Sigmoid colon (tissue), 4 donors: ENCODE measurements around the gene RAB12.

Experiments
- CTCF ChIP-seq, 4 experiments: fragments of 450-650 bp in 3 of 4; fragments of 200-600 bp in 1 of 4; IDR thresholded peaks; one replicate each; pipeline ENCODE4 v1.5.1; 2016 to 2019; ENCODE audit warnings: antibody characterized with exemption in 4 of 4, mild to moderate bottlenecking in 3 of 4, moderate library complexity in 2 of 4
- EP300 ChIP-seq, 4 donors: sonication (generic); formaldehyde crosslinking; IDR thresholded peaks; one replicate each; pipeline ENCODE4 v1.6.1; 2017; ENCODE audit warnings: antibody characterized with exemption in 4 of 4
- POLR2A ChIP-seq, 2 donors: fragments of 450-650 bp; IDR thresholded peaks; one replicate each; pipeline ENCODE4 v1.6.1; 2016; ENCODE audit warnings: antibody characterized with exemption in 2 of 2, mild to moderate bottlenecking in 2 of 2, moderate library complexity in 2 of 2

- TF ChIP-seq CTCF (IDR thresholded peaks at IDR 0.05) = peak in 2 of 4 experiments; percentile 40 to 72
- no peak for TF ChIP-seq POLR2A (IDR thresholded peaks at IDR 0.05)
- TF ChIP-seq EP300 (IDR thresholded peaks at IDR 0.05) = no peak
Observed at GRCh38 chr18:8608795-8609658, at the start of gene RAB12.
